ENCODE measurements around the gene CPHXL2.

DNA sequence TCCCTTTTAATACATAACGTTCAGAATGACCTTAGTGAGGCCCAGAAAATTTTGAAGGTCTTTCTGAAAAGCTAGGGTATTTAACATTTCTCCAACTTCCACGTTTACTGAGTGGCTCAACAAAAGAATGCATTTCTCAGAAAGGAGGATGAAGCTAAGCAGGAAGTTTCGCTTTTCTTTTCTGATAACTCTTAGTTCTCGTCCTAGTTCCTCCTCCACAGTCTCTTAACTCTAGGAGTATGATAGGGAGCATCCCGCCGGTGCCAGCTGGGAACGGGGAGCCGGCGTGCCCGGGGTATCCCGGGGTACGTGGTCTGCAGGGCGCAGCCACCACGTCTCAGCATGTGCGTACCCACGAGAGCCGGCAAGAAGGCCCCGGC is 29.7 kb downstream of the CPHXL2 start:
- TF ChIP-seq, protein P1, sequence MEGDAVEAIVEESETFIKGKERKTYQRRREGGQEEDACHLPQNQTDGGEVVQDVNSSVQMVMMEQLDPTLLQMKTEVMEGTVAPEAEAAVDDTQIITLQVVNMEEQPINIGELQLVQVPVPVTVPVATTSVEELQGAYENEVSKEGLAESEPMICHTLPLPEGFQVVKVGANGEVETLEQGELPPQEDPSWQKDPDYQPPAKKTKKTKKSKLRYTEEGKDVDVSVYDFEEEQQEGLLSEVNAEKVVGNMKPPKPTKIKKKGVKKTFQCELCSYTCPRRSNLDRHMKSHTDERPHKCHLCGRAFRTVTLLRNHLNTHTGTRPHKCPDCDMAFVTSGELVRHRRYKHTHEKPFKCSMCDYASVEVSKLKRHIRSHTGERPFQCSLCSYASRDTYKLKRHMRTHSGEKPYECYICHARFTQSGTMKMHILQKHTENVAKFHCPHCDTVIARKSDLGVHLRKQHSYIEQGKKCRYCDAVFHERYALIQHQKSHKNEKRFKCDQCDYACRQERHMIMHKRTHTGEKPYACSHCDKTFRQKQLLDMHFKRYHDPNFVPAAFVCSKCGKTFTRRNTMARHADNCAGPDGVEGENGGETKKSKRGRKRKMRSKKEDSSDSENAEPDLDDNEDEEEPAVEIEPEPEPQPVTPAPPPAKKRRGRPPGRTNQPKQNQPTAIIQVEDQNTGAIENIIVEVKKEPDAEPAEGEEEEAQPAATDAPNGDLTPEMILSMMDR (IDR thresholded peaks at IDR 0.05 in 4 of 5, conservative IDR thresholded peaks at IDR 0.05 in 1 of 5): no peak
- no peak for TF ChIP-seq POLR2A (IDR thresholded peaks at IDR 0.05)

Measured in gastrocnemius medialis (tissue), 4 donors.